Spleen (tissue), 7 donors: ENCODE data around the gene USP35.

Experiments used
- POLR2A ChIP-seq, 3 donors: fragments of 450-650 bp; IDR thresholded peaks; one replicate each; pipeline ENCODE4 v1.5.1; 2017; ENCODE audit warnings: antibody characterized with exemption in 3 of 3, mild to moderate bottlenecking in 1 of 3
- POLR2AphosphoS5 ChIP-seq, 3 donors: sonication (generic); formaldehyde crosslinking; IDR thresholded peaks; one replicate each; pipeline ENCODE4 v1.5.1; 2017; ENCODE audit warnings: antibody characterized with exemption in 3 of 3
- TF ChIP-seq, protein P1 (sequence below), 11 experiments: fragments of 200-600 bp in 7 of 11; fragments of 450-650 bp in 4 of 11; sonication (generic) in 4 of 11; IDR thresholded peaks in 8 of 11; conservative IDR thresholded peaks in 3 of 11; 1 replicate in 7 of 11; 2 replicates in 4 of 11; pipeline versions ENCODE4 v1.4.0 to v1.8.0; 2016 to 2021; ENCODE audit warnings: antibody characterized with exemption in 11 of 11, inconsistent platforms in 4 of 11, mild to moderate bottlenecking in 1 of 11
- donor health status: DM: no; HTN: no; CAD: no; lungs with moderate emphysema.
- donor health status: DM: no; HTN: no; CAD: no.
- donor health status: DM: no; HTN: no; CAD: no.

DNA sequence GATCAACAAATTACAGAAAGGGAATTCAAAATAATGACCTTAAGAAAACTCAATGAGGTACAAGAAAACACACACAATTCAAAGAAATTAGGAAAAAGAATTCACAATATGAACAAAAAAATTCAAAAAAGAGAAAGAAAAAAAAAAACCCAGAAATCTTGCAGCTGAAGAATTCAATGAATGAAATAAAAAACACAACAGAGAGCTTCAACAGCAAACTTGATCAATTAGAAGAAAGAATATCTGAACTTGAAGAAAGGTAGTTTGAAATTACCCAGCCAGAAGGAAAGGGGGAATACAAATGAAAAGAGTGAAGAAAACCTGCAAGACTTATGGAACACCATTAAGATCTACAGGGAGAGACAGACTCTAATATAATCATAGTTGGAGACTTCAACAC lies 52.8 kb downstream of the USP35 start:
- TF ChIP-seq, protein P1, sequence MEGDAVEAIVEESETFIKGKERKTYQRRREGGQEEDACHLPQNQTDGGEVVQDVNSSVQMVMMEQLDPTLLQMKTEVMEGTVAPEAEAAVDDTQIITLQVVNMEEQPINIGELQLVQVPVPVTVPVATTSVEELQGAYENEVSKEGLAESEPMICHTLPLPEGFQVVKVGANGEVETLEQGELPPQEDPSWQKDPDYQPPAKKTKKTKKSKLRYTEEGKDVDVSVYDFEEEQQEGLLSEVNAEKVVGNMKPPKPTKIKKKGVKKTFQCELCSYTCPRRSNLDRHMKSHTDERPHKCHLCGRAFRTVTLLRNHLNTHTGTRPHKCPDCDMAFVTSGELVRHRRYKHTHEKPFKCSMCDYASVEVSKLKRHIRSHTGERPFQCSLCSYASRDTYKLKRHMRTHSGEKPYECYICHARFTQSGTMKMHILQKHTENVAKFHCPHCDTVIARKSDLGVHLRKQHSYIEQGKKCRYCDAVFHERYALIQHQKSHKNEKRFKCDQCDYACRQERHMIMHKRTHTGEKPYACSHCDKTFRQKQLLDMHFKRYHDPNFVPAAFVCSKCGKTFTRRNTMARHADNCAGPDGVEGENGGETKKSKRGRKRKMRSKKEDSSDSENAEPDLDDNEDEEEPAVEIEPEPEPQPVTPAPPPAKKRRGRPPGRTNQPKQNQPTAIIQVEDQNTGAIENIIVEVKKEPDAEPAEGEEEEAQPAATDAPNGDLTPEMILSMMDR (IDR thresholded peaks at IDR 0.05 in 8 of 11, conservative IDR thresholded peaks at IDR 0.05 in 3 of 11) = no peak
- TF ChIP-seq POLR2A (IDR thresholded peaks at IDR 0.05) (no peak), POLR2AphosphoS5 (IDR thresholded peaks at IDR 0.05) (no peak)
